Activated naive CD4-positive, alpha-beta T cell treated with anti-CD3 and anti-CD28 coated beads, Interleukin-2, amount 10 ng/mL, durations not matched to agents 7 days and 5 days (primary cell): Measurements from ENCODE around the gene SLC28A3.

Experiments used
- CTCF ChIA-PET: fragments of 350-600 bp; sonication (Branson Sonifier 250); formaldehyde crosslinking; loops from one replicate; lab custom pipeline; 2021; ENCODE audit warnings: antibody characterized with exemption; lab: Charles Lee
- DNase-seq: peaks from one replicate; pipeline ENCODE4 v3.0.0-alpha.2; 2020
- H3K27ac Mint-ChIP-seq: one replicate; pipeline ENCODE4 v1.8.0; 2021; ENCODE audit warnings: mild to moderate bottlenecking, moderate library complexity, mixed read lengths
- H3K27me3 Mint-ChIP-seq: one replicate; pipeline ENCODE4 v1.8.0; 2021; ENCODE audit warnings: mild to moderate bottlenecking, mixed read lengths
- H3K36me3 Mint-ChIP-seq: one replicate; pipeline ENCODE4 v1.8.0; 2021; ENCODE audit warnings: mixed read lengths
- H3K4me1 Mint-ChIP-seq: one replicate; pipeline ENCODE4 v1.8.0; 2021; ENCODE audit warnings: mixed read lengths
- H3K4me3 Mint-ChIP-seq: one replicate; pipeline ENCODE4 v1.8.0; 2021; ENCODE audit warnings: mild to moderate bottlenecking, moderate library complexity, mixed read lengths
- H3K9me3 Mint-ChIP-seq: one replicate; pipeline ENCODE4 v1.8.0; 2021; ENCODE audit warnings: mixed read lengths

SLC28A3 gene

GRCh38 chr9:84325347-84325973, 15.1 kb downstream of the SLC28A3 start:
- no peak for DNase-seq
- no peak overlapping the region for H3K27ac Mint-ChIP-seq
- H3K36me3 Mint-ChIP-seq: no peaks in the 10 kb centered on the region
- peaks cover 2% of the 10 kb centered on the region for H3K9me3 Mint-ChIP-seq
- H3K4me3 Mint-ChIP-seq: no peak overlapping the region
- CTCF ChIA-PET: no interaction called here
- H3K27me3 Mint-ChIP-seq: peaks cover 6% of the 10 kb centered on the region
- H3K4me1 Mint-ChIP-seq: no peaks in the 10 kb centered on the region

- DNase-seq: no peak
- no peak overlapping the region for H3K4me3 Mint-ChIP-seq
- peaks cover 2% of the 10 kb centered on the region for H3K27me3 Mint-ChIP-seq
- no peaks in the 10 kb centered on the region for H3K4me1 Mint-ChIP-seq
- peaks cover 2% of the 10 kb centered on the region for H3K9me3 Mint-ChIP-seq
- no peaks in the 10 kb centered on the region for H3K36me3 Mint-ChIP-seq
- CTCF ChIA-PET: no interaction called here
- H3K27ac Mint-ChIP-seq: no peak overlapping the region
Measured at GRCh38 chr9:84324811-84325210, 15.7 kb downstream of the SLC28A3 start.

GRCh38 chr9:84323858-84324257, 16.7 kb downstream of the SLC28A3 start:
- no peaks in the 10 kb centered on the region for H3K36me3 Mint-ChIP-seq
- H3K4me1 Mint-ChIP-seq: no peaks in the 10 kb centered on the region
- no peak for DNase-seq
- no peak overlapping the region for H3K4me3 Mint-ChIP-seq
- CTCF ChIA-PET: no interaction called here
- H3K27ac Mint-ChIP-seq: no peak overlapping the region
- H3K9me3 Mint-ChIP-seq: peaks cover 2% of the 10 kb centered on the region
- H3K27me3 Mint-ChIP-seq: no peaks in the 10 kb centered on the region

- DNase-seq: no peak
- H3K27me3 Mint-ChIP-seq: no peaks in the 10 kb centered on the region
- no peak overlapping the region for H3K27ac Mint-ChIP-seq
- CTCF ChIA-PET: no interaction called here
- no peaks in the 10 kb centered on the region for H3K36me3 Mint-ChIP-seq
- no peaks in the 10 kb centered on the region for H3K4me1 Mint-ChIP-seq
- no peak overlapping the region for H3K4me3 Mint-ChIP-seq
- peaks cover under 1% of the 10 kb centered on the region for H3K9me3 Mint-ChIP-seq
Measured at GRCh38 chr9:84322828-84323227, 17.7 kb downstream of the SLC28A3 start.

GRCh38 chr9:84320231-84320630, 20.3 kb downstream of the SLC28A3 start:
- Mint-ChIP-seq H3K4me1 (no peaks in the 10 kb centered on the region), H3K36me3 (no peaks in the 10 kb centered on the region), H3K27me3 (no peaks in the 10 kb centered on the region), H3K27ac (no peak overlapping the region), H3K9me3 (no peaks in the 10 kb centered on the region), H3K4me3 (no peak overlapping the region)
- CTCF ChIA-PET: no interaction called here
- DNase-seq: no peak

- no peak overlapping the region for H3K4me3 Mint-ChIP-seq
- CTCF ChIA-PET: no interaction called here
- H3K9me3 Mint-ChIP-seq: no peaks in the 10 kb centered on the region
- H3K4me1 Mint-ChIP-seq: no peaks in the 10 kb centered on the region
- no peaks in the 10 kb centered on the region for H3K27me3 Mint-ChIP-seq
- no peak overlapping the region for H3K27ac Mint-ChIP-seq
- no peak for DNase-seq
- no peaks in the 10 kb centered on the region for H3K36me3 Mint-ChIP-seq
Measured at GRCh38 chr9:84319632-84320031, 20.9 kb downstream of the SLC28A3 start.

- H3K4me3 Mint-ChIP-seq: no peak overlapping the region
- CTCF ChIA-PET: interaction anchor here (0.6 to 1.1 kb wide), 3 partner anchors 44 to 146 kb away, joined by 3 read pairs; no protein-coding TSS in a partner anchor
- no peak overlapping the region for H3K27ac Mint-ChIP-seq
- H3K9me3 Mint-ChIP-seq: no peaks in the 10 kb centered on the region
- no peak for DNase-seq
- no peaks in the 10 kb centered on the region for H3K4me1 Mint-ChIP-seq
- H3K27me3 Mint-ChIP-seq: no peaks in the 10 kb centered on the region
- H3K36me3 Mint-ChIP-seq: no peaks in the 10 kb centered on the region
Measured at GRCh38 chr9:84318981-84319380, 21.6 kb downstream of the SLC28A3 start.

GRCh38 chr9:84317563-84317962, 23.0 kb downstream of the SLC28A3 start:
- no peak for DNase-seq
- Mint-ChIP-seq H3K36me3 (no peaks in the 10 kb centered on the region), H3K4me1 (peaks cover 4% of the 10 kb centered on the region), H3K9me3 (no peaks in the 10 kb centered on the region), H3K4me3 (no peak overlapping the region), H3K27ac (no peak overlapping the region), H3K27me3 (no peaks in the 10 kb centered on the region)
- CTCF ChIA-PET: interaction anchor here (1.0 to 3.4 kb wide), 4 partner anchors 22 to 381 kb away, joined by 3 to 45 read pairs (median 21); no protein-coding TSS in a partner anchor

GRCh38 chr9:84315278-84315877, 25.2 kb downstream of the SLC28A3 start:
- DNase-seq: peak; percentile 68

GRCh38 chr9:84314306-84314705, 26.3 kb downstream of the SLC28A3 start:
- peaks cover 4% of the 10 kb centered on the region for H3K4me1 Mint-ChIP-seq
- DNase-seq: no peak
- CTCF ChIA-PET: interaction anchor here (1.2 to 5.5 kb wide), 7 partner anchors 9 to 393 kb away, joined by 4 to 45 read pairs (median 15); partner anchors contain the start of gene KIF27
- no peaks in the 10 kb centered on the region for H3K36me3 Mint-ChIP-seq
- no peak overlapping the region for H3K27ac Mint-ChIP-seq
- no peaks in the 10 kb centered on the region for H3K27me3 Mint-ChIP-seq
- no peak overlapping the region for H3K4me3 Mint-ChIP-seq
- H3K9me3 Mint-ChIP-seq: no peaks in the 10 kb centered on the region

More at GRCh38 chr9:84315278-84315877, 25.2 kb downstream of the SLC28A3 start:
- no peaks in the 10 kb centered on the region for H3K36me3 Mint-ChIP-seq
- CTCF ChIA-PET: interaction anchor here (0.6 to 5.5 kb wide), 17 partner anchors 10 to 534 kb away, joined by 3 to 45 read pairs (median 4); partner anchors contain the start of gene KIF27
- H3K4me1 Mint-ChIP-seq: peaks cover 4% of the 10 kb centered on the region
- H3K9me3 Mint-ChIP-seq: no peaks in the 10 kb centered on the region
- H3K4me3 Mint-ChIP-seq: no peak overlapping the region
- no peaks in the 10 kb centered on the region for H3K27me3 Mint-ChIP-seq
- no peak overlapping the region for H3K27ac Mint-ChIP-seq

GRCh38 chr9:84310883-84311282, 29.7 kb downstream of the SLC28A3 start:
- no peaks in the 10 kb centered on the region for H3K27me3 Mint-ChIP-seq
- no peaks in the 10 kb centered on the region for H3K9me3 Mint-ChIP-seq
- H3K27ac Mint-ChIP-seq: no peak overlapping the region
- H3K36me3 Mint-ChIP-seq: no peaks in the 10 kb centered on the region
- DNase-seq: no peak
- peaks cover 4% of the 10 kb centered on the region for H3K4me1 Mint-ChIP-seq
- H3K4me3 Mint-ChIP-seq: no peak overlapping the region
- CTCF ChIA-PET: interaction anchor here (0.8 to 2.0 kb wide), 5 partner anchors 17 to 373 kb away, joined by 3 to 7 read pairs (median 4); no protein-coding TSS in a partner anchor

- H3K36me3 Mint-ChIP-seq: peaks cover 1% of the 10 kb centered on the region
- H3K4me1 Mint-ChIP-seq: peaks cover 7% of the 10 kb centered on the region
- H3K27me3 Mint-ChIP-seq: no peaks in the 10 kb centered on the region
- H3K4me3 Mint-ChIP-seq: no peak overlapping the region
- H3K9me3 Mint-ChIP-seq: no peaks in the 10 kb centered on the region
- peak overlapping the region; percentile 57 for H3K27ac Mint-ChIP-seq
- no peak for DNase-seq
- CTCF ChIA-PET: interaction anchor here (1.2 to 3.1 kb wide), 4 partner anchors 9 to 45 kb away, joined by 3 to 15 read pairs (median 6); no protein-coding TSS in a partner anchor
Measured at GRCh38 chr9:84305497-84306131, 34.9 kb downstream of the SLC28A3 start.

GRCh38 chr9:84304166-84304565, 36.4 kb downstream of the SLC28A3 start:
- H3K36me3 Mint-ChIP-seq: peaks cover 1% of the 10 kb centered on the region
- no peaks in the 10 kb centered on the region for H3K27me3 Mint-ChIP-seq
- H3K4me1 Mint-ChIP-seq: peaks cover 7% of the 10 kb centered on the region
- H3K27ac Mint-ChIP-seq: no peak overlapping the region
- H3K4me3 Mint-ChIP-seq: no peak overlapping the region
- DNase-seq: no peak
- H3K9me3 Mint-ChIP-seq: no peaks in the 10 kb centered on the region
- CTCF ChIA-PET: interaction anchor here (0.7 to 3.1 kb wide), 4 partner anchors 8 to 382 kb away, joined by 3 to 15 read pairs (median 6); no protein-coding TSS in a partner anchor

- H3K36me3 Mint-ChIP-seq: peaks cover 1% of the 10 kb centered on the region
- no peaks in the 10 kb centered on the region for H3K27me3 Mint-ChIP-seq
- no peak overlapping the region for H3K4me3 Mint-ChIP-seq
- DNase-seq: no peak
- no peak overlapping the region for H3K27ac Mint-ChIP-seq
- H3K4me1 Mint-ChIP-seq: peaks cover 7% of the 10 kb centered on the region
- CTCF ChIA-PET: no interaction called here
- H3K9me3 Mint-ChIP-seq: no peaks in the 10 kb centered on the region
Measured at GRCh38 chr9:84303061-84303460, 37.5 kb downstream of the SLC28A3 start.
